SH-SY5Y (cell line): ENCODE results near the gene ZNF521.

Experiments
- GATA2 ChIP-seq: IDR thresholded peaks from 2 replicates; pipeline ENCODE4 v1.6.1; 2011; ENCODE audit warnings: mild to moderate bottlenecking, low read depth, low read length
- GATA3 ChIP-seq: IDR thresholded peaks from 2 replicates; pipeline ENCODE4 v1.6.1; 2011; ENCODE audit warnings: low read depth, mild to moderate bottlenecking, low read length, moderate library complexity

- TF ChIP-seq GATA2, result no peak
- TF ChIP-seq GATA3, result no peak
Observed at GRCh38 chr18:25307192-25307591, 44.8 kb downstream of the ZNF521 start.
